Neuronal stem cell (in vitro differentiated cells): ENCODE measurements around the gene C9orf85.

Experiments used
- DNase-seq: peaks from one replicate; pipeline ENCODE4 v3.0.0-alpha.2; 2013; ENCODE audit warnings: low spot score
- H2AFZ ChIP-seq: one replicate; pipeline ENCODE4 v1.6.1; 2013; ENCODE audit warnings: mild to moderate bottlenecking, low read length, inconsistent platforms
- H2AK5ac ChIP-seq: 2 replicates; pipeline ENCODE4 v1.6.1; 2013; ENCODE audit warnings: low read depth, mild to moderate bottlenecking, inconsistent platforms, low read length, moderate library complexity, mixed read lengths
- H2BK120ac ChIP-seq: 2 replicates; pipeline ENCODE4 v1.6.1; 2013; ENCODE audit warnings: low read depth, mild to moderate bottlenecking, inconsistent platforms, low read length, moderate library complexity, mixed read lengths
- H2BK12ac ChIP-seq: one replicate; pipeline ENCODE4 v1.6.1; 2013; ENCODE audit warnings: low read length, inconsistent platforms
- H2BK15ac ChIP-seq: 2 replicates; pipeline ENCODE4 v1.6.1; 2013; ENCODE audit warnings: mild to moderate bottlenecking, low read length, inconsistent platforms, mixed read lengths
- H2BK5ac ChIP-seq: one replicate; pipeline ENCODE4 v1.6.1; 2013; ENCODE audit warnings: inconsistent platforms, mild to moderate bottlenecking, low read length, moderate library complexity
- H3K14ac ChIP-seq: one replicate; pipeline ENCODE4 v1.6.1; 2013; ENCODE audit warnings: low read length, inconsistent platforms
- H3K18ac ChIP-seq: 2 replicates; pipeline ENCODE4 v1.6.1; 2013; ENCODE audit warnings: low read length, inconsistent platforms
- H3K23ac ChIP-seq: 2 replicates; pipeline ENCODE4 v1.6.1; 2013; ENCODE audit warnings: low read depth, mild to moderate bottlenecking, mixed read lengths, low read length, inconsistent platforms; ENCODE audit not compliant: poor library complexity
- H3K27ac ChIP-seq: replicated peaks from 3 replicates; pipeline ENCODE4 v1.5.1; 2013; ENCODE audit warnings: low read length, inconsistent platforms
- H3K27me3 ChIP-seq, 3 experiments: 2 replicates each; pipeline ENCODE4 v1.6.1; 2013; ENCODE audit warnings: low read length in 3 of 3, mild to moderate bottlenecking in 2 of 3, inconsistent platforms in 1 of 3, low read depth in 1 of 3, mixed read lengths in 1 of 3, moderate library complexity in 1 of 3; ENCODE audit not compliant: control insufficient read depth in 3 of 3, insufficient read depth in 3 of 3
- H3K36me3 ChIP-seq, 2 donors: replicated peaks in 1 of 2; 2 replicates each; pipeline ENCODE4 v1.6.1; 2013; ENCODE audit warnings: low read length in 2 of 2; ENCODE audit not compliant: control insufficient read depth in 2 of 2, insufficient read depth in 2 of 2
- H3K4ac ChIP-seq: 2 replicates; pipeline ENCODE4 v1.6.1; 2013; ENCODE audit warnings: inconsistent platforms, mild to moderate bottlenecking, low read length, moderate library complexity
- H3K4me1 ChIP-seq, 2 donors: 1 replicate in 1 of 2; 2 replicates in 1 of 2; pipeline ENCODE4 v1.6.1; 2013; ENCODE audit warnings: low read length in 2 of 2, low read depth in 1 of 2; ENCODE audit not compliant: control insufficient read depth in 2 of 2, insufficient read depth in 1 of 2
- H3K4me2 ChIP-seq: one replicate; pipeline ENCODE4 v1.6.1; 2013; ENCODE audit warnings: mild to moderate bottlenecking, low read length, inconsistent platforms; ENCODE audit not compliant: insufficient read depth, poor library complexity, severe bottlenecking
- H3K4me3 ChIP-seq, 2 donors: 2 replicates each; pipeline ENCODE4 v1.5.1; 2013; ENCODE audit warnings: low read length in 2 of 2, mild to moderate bottlenecking in 2 of 2, inconsistent platforms in 1 of 2, moderate library complexity in 1 of 2
- H3K79me1 ChIP-seq: one replicate; pipeline ENCODE4 v1.6.1; 2013; ENCODE audit warnings: low read depth, mild to moderate bottlenecking, inconsistent platforms, low read length, moderate library complexity
- H3K9ac ChIP-seq: one replicate; pipeline ENCODE4 v1.6.1; 2013; ENCODE audit warnings: mild to moderate bottlenecking, low read depth, low read length, inconsistent platforms; ENCODE audit not compliant: poor library complexity
- H3K9me3 ChIP-seq, 2 donors: replicated peaks in 1 of 2; 2 replicates each; pipeline versions ENCODE3 to v1.6.1; 2013; ENCODE audit warnings: low read length in 2 of 2, mild to moderate bottlenecking in 2 of 2, inconsistent platforms in 1 of 2, low read depth in 1 of 2, mixed read lengths in 1 of 2, moderate library complexity in 1 of 2; ENCODE audit not compliant: control insufficient read depth in 2 of 2, insufficient read depth in 1 of 2
- H4K8ac ChIP-seq: one replicate; pipeline ENCODE4 v1.6.1; 2013; ENCODE audit warnings: low read depth, mild to moderate bottlenecking, inconsistent platforms, low read length, moderate library complexity
- H4K91ac ChIP-seq: one replicate; pipeline ENCODE4 v1.6.1; 2013; ENCODE audit warnings: low read length, low read depth, mild to moderate bottlenecking, inconsistent platforms; ENCODE audit not compliant: poor library complexity
- WGBS, 2 donors: extraction: QIAGEN DNeasy Blood & Tissue Kit; methylation state at CpG; one replicate each; pipeline ENCODE4 v1.1.7; 2013; ENCODE audit warnings: missing lambda C conversion rate in 2 of 2, mixed read lengths in 1 of 2; ENCODE audit not compliant: insufficient read length in 2 of 2, insufficient replicate concordance in 1 of 2; ENCODE audit errors: extremely low coverage in 2 of 2; 5-methylcytosine and 5-hydroxymethylcytosine counted together

C9orf85 gene

GRCh38 chr9:71890042-71890679 is 21.3 kb upstream of the C9orf85 start:
- Histone ChIP-seq H3K9ac (no peak overlapping the region), H2AFZ (no peak overlapping the region), H3K4ac (no peak overlapping the region), H3K79me1 (no peaks in the 10 kb centered on the region), H3K36me3 (peaks cover 0 to 15% of the 10 kb centered on the region in 2 donors), H3K9me3 (peaks cover 0 to 11% of the 10 kb centered on the region in 2 donors), H4K8ac (no peak overlapping the region), H3K4me2 (no peak overlapping the region), H2BK12ac (no peak overlapping the region), H3K14ac (no peak overlapping the region), H2BK5ac (no peak overlapping the region), H2BK120ac (no peak overlapping the region), H2BK15ac (no peak overlapping the region), H3K23ac (no peak overlapping the region), H3K18ac (no peak overlapping the region), H3K27ac (no peak overlapping the region), H4K91ac (no peak overlapping the region), H2AK5ac (no peak overlapping the region), H3K4me3 (no peak overlapping the region), H3K27me3 (no peaks in the 10 kb centered on the region), H3K4me1 (peaks cover 0 to 4% of the 10 kb centered on the region in 2 donors)
- no peak for DNase-seq
- WGBS, 2 donors = no CpG with 5 or more reads among the region's 3 CpGs

GRCh38 chr9:71891557-71892189 is 19.8 kb upstream of the C9orf85 start:
- H3K23ac ChIP-seq = no peak overlapping the region
- no peak overlapping the region for H2AK5ac ChIP-seq
- H2AFZ ChIP-seq = no peak overlapping the region
- no peak overlapping the region for H4K91ac ChIP-seq
- H2BK15ac ChIP-seq = no peak overlapping the region
- no peaks in the 10 kb centered on the region for H3K79me1 ChIP-seq
- no peak overlapping the region for H3K18ac ChIP-seq
- WGBS, 2 donors = no CpG with 5 or more reads among the region's 4 CpGs
- peaks cover 0 to 18% of the 10 kb centered on the region in 2 donors for H3K36me3 ChIP-seq
- no peak overlapping the region for H2BK120ac ChIP-seq
- no peak overlapping the region for H3K4ac ChIP-seq
- no peaks in the 10 kb centered on the region for H3K9me3 ChIP-seq
- no peak overlapping the region for H3K27ac ChIP-seq
- DNase-seq = no peak
- H2BK5ac ChIP-seq = no peak overlapping the region
- no peaks in the 10 kb centered on the region for H3K27me3 ChIP-seq
- no peak overlapping the region for H3K4me2 ChIP-seq
- no peak overlapping the region for H3K4me3 ChIP-seq
- no peak overlapping the region for H3K14ac ChIP-seq
- peaks cover 0 to 4% of the 10 kb centered on the region in 2 donors for H3K4me1 ChIP-seq
- H2BK12ac ChIP-seq = no peak overlapping the region
- H3K9ac ChIP-seq = no peak overlapping the region
- no peak overlapping the region for H4K8ac ChIP-seq

- no peak overlapping the region for H4K91ac ChIP-seq
- H3K4me1 ChIP-seq = peaks cover 0 to 4% of the 10 kb centered on the region in 2 donors
- H2BK12ac ChIP-seq = no peak overlapping the region
- no peak overlapping the region for H3K18ac ChIP-seq
- H3K27ac ChIP-seq = no peak overlapping the region
- H2AFZ ChIP-seq = no peak overlapping the region
- no peak for DNase-seq
- no peak overlapping the region for H3K4ac ChIP-seq
- no peak overlapping the region for H3K4me3 ChIP-seq
- H3K9ac ChIP-seq = no peak overlapping the region
- H3K27me3 ChIP-seq = no peaks in the 10 kb centered on the region
- no peak overlapping the region for H3K4me2 ChIP-seq
- no peak overlapping the region for H2BK120ac ChIP-seq
- H3K79me1 ChIP-seq = peaks cover 2% of the 10 kb centered on the region
- H4K8ac ChIP-seq = no peak overlapping the region
- H3K36me3 ChIP-seq = peaks cover 0 to 33% of the 10 kb centered on the region in 2 donors
- no peaks in the 10 kb centered on the region for H3K9me3 ChIP-seq
- no peak overlapping the region for H2BK5ac ChIP-seq
- H2AK5ac ChIP-seq = no peak overlapping the region
- H2BK15ac ChIP-seq = no peak overlapping the region
- H3K23ac ChIP-seq = no peak overlapping the region
- H3K14ac ChIP-seq = no peak overlapping the region
These were observed 16.3 kb upstream of the C9orf85 start for GRCh38 chr9:71895117-71895516.

GRCh38 chr9:71895955-71896354 is 15.5 kb upstream of the C9orf85 start:
- peaks cover 0 to 38% of the 10 kb centered on the region in 2 donors for H3K36me3 ChIP-seq
- no peak overlapping the region for H3K14ac ChIP-seq
- H3K18ac ChIP-seq = no peak overlapping the region
- H3K27ac ChIP-seq = no peak overlapping the region
- peaks cover 2% of the 10 kb centered on the region for H3K79me1 ChIP-seq
- H3K9me3 ChIP-seq = no peaks in the 10 kb centered on the region
- no peak overlapping the region for H4K91ac ChIP-seq
- H3K4ac ChIP-seq = no peak overlapping the region
- no peak overlapping the region for H2BK12ac ChIP-seq
- H3K23ac ChIP-seq = no peak overlapping the region
- no peak overlapping the region for H2BK5ac ChIP-seq
- no peak overlapping the region for H2BK15ac ChIP-seq
- no peak overlapping the region for H3K9ac ChIP-seq
- H2BK120ac ChIP-seq = no peak overlapping the region
- no peak overlapping the region for H4K8ac ChIP-seq
- no peak overlapping the region for H2AFZ ChIP-seq
- no peak overlapping the region for H2AK5ac ChIP-seq
- DNase-seq = no peak
- no peak overlapping the region for H3K4me3 ChIP-seq
- H3K4me1 ChIP-seq = peaks cover 0 to 4% of the 10 kb centered on the region in 2 donors
- no peaks in the 10 kb centered on the region for H3K27me3 ChIP-seq
- H3K4me2 ChIP-seq = no peak overlapping the region
